Activated CD8-positive, alpha-beta memory T cell treated with anti-CD3 and anti-CD28 coated beads for 1 hour (primary cell): Measurements from ENCODE around the gene ZNF324.

ENCODE experiments used
- DNase-seq, 2 donors: peaks; one replicate each; pipeline ENCODE4 v3.0.0-alpha.2; 2020; ENCODE audit warnings: low read depth in 1 of 2; ENCODE audit errors: extremely low read depth in 1 of 2

Gene ZNF324

GRCh38 chr19:58520257-58520599 is 53.3 kb downstream of the ZNF324 start:
- no peak for DNase-seq

GRCh38 chr19:58521651-58522050 is 54.8 kb downstream of the ZNF324 start:
- DNase-seq = no peak

GRCh38 chr19:58522709-58523108 is 55.8 kb downstream of the ZNF324 start:
- no peak for DNase-seq
